Suppressor macrophage (primary cell): ENCODE results near the gene AKT1.

Experiments
- DNase-seq, 4 experiments: peaks; one replicate each; pipeline ENCODE4 v3.0.0-alpha.2; 2020 to 2022

AKT1 gene

GRCh38 chr14:104722938-104723650 is 72.5 kb downstream of the AKT1 start:
- peak in 1 of 4 experiments; percentile 27 for DNase-seq

DNA sequence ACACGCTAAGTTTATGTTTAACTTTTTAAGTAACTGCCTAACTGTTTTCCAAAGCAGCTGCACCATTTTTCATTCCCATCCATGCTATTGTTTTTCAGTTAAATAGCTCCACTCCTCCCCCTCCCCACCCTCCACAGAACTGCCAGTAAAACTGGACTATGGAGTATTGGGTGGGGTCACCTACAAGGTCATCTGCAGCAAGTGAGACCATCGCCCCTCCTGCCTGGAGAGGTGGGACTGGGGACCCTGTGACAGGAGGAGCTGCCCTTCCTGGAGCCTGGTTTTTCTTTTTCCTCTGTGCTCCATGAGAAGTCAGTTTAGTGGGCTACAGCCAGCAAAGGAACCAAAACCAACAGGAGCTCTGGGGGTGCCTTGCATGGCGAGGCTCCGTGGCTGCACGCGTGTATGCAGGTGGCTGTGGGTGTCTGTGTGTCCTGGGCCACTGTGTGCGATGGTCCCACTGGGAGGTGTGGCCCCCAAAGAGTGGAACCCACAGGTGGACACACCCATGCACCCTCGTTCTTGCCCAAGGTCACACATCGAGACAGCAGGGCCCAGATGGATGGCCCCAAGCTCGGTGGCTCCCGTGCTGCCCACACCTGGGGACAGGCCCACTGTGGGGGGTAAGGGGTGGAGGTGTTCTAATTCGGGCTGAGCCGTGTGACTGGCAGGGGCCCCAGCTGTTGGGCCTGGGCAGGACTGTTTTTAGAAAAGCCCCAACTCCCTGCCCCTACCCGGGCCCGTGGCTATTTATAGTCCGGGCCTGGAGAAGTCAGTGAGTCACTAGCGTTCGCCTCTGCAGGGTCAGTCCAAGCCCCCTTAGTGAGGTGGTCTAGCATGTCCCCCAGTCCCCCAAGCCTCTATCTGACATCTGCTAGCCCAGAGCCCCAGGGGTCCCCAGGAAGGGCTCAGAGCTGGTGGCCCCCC is 73.8 kb downstream of the AKT1 start:
- DNase-seq = no peak
